HG03378 (cell line): Measurements from ENCODE around the gene PEX11A.
"Not testable (repeated sequence)": the region's sequence is repeated elsewhere in the genome, so short reads cannot be mapped to it uniquely, and the experiment has no call there.

ENCODE experiments used
- ATAC-seq: cut with Tn5 transposase; IDR thresholded peaks from one replicate; pipeline ENCODE4 v1.9.1; 2021; ENCODE audit warnings: mild to moderate bottlenecking, moderate library complexity; ENCODE audit not compliant: unreplicated experiment

Gene PEX11A, protein sequence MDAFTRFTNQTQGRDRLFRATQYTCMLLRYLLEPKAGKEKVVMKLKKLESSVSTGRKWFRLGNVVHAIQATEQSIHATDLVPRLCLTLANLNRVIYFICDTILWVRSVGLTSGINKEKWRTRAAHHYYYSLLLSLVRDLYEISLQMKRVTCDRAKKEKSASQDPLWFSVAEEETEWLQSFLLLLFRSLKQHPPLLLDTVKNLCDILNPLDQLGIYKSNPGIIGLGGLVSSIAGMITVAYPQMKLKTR

GRCh38 chr15:89690276-89691218 lies at the start of gene PEX11A, which contains the start of gene WDR93:
TSS of gene PEX11A (minus strand) at chr15:89690754. CDS start at chr15:89690632, 122 bp downstream.
TSS of gene WDR93 (plus strand) at chr15:89690811. CDS start at chr15:89701747, 10,936 bp downstream.
- ATAC-seq = peak; percentile 61

DNA sequence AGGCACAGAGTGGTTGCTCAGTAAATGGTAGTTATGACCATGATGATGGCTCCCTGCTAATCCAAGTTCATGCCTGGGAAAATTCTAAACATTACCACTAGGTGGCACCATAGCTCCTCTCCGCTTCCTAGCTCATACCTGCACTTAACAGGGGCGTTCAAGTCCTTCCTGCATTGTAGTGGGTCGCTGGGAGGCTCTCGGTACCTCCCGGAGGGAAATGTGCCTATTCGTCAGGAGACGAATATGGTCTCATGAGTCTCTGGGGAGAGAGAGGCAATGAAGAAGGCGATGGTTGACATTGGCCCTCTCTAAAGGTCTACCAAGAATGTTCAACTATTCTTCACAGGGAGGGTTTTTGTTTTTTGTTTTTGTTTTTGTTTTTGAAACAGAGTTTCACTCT lies 49.6 kb upstream of the PEX11A start:
- no peak for ATAC-seq

DNA sequence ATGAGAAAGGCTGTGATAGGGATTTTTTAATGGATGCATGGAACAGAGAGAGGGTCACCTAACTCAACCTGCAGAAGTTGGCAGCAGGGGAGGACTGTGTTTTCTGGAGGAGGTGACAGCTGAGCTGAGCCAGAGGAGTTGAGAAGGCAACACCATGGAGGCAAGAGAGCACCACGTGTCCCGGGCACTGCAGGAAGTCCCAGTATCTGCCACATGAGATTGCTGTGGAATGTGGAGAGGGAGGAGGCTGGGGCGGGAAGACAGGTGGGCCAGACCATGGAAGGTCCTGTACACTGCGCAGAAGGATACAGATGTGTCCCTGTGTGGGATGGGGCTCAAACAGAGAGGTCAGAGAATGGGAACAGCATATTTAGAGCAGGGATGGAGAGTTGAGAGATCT lies 45.2 kb upstream of the PEX11A start:
- no peak for ATAC-seq

- no peak for ATAC-seq
Measured at GRCh38 chr15:89732451-89733172, 42.1 kb upstream of the PEX11A start.

DNA sequence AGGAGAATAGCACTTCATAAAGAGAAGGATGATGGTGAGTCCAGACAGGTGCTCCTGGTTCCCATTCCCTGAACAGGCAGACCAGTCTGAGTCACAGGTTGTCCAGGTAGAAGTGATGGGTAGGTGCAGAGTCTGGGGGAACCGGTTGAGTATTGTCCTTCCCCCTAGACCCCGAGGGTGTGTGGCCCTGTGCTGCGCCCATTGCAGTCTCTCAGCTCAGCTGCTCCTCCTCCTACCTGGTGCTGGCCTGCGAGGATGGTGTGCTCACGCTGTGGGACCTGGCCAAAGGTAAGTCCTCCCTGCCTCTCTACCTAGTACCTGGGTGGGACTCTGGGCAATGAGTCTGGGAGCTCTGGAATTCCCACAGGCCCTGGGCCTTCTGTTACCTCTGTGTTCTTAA lies 40.7 kb upstream of the PEX11A start:
- ATAC-seq = no peak

- ATAC-seq = no peak
Measured at GRCh38 chr15:89728254-89728653, 37.7 kb upstream of the PEX11A start.

- no peak for ATAC-seq
Measured at GRCh38 chr15:89725064-89725463, 34.5 kb upstream of the PEX11A start.

DNA sequence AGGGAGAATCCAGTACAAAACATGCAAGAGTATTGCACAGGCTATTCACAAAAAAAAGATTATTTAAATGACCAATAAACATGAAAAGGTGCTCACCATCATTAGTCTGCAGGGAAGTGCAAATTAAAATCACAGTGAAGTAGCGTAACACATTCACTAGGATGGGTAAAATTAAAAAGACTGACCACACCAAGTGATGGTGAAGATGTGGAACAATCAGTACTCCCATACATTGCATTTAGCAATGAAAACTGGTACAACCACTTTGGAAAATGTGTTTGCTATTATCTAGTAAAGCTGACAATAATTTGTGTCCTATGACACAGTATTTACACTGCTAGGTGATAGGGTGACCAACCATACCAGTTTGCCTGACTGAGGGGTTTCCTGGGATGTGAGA lies 34.1 kb upstream of the PEX11A start:
- ATAC-seq = no peak

DNA sequence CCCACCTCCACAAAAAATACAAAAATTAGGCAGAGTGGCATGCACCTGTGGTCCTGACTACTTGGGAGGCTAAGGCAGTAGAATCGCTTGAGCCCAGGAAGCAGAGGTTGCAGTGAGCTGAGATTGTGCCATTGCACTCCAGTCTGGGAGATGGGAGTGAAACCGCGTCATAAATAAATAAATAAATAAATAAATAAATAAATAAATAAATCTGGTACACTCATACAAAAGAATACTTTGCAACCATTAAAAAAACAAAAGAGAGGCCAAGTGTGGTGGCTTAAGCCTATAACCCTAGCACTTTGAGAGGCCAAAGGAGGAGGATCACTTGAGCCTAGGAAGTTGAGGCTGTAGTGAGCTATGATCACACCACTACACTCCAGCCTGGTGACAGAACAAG lies 32.5 kb upstream of the PEX11A start:
- ATAC-seq = no peak

DNA sequence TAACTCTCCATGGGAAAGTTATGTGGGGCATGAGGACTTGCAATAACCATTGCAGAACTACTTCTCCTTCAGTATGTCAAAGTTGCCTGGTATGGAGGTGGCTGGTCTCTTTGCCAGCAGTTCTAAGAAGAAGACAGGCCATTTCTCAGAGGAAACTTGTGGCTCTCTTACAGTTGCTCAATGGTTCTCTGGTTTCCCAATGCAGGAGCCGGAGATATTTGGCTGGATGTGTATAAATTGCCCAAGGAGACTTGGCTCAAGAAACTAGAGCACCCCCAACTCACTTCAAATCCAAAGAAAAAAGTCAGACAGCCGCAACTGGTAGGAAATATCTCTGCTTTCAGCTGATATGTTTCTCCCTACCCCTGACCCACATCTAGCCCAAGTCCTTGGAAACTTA lies 24.2 kb upstream of the PEX11A start:
- no peak for ATAC-seq

DNA sequence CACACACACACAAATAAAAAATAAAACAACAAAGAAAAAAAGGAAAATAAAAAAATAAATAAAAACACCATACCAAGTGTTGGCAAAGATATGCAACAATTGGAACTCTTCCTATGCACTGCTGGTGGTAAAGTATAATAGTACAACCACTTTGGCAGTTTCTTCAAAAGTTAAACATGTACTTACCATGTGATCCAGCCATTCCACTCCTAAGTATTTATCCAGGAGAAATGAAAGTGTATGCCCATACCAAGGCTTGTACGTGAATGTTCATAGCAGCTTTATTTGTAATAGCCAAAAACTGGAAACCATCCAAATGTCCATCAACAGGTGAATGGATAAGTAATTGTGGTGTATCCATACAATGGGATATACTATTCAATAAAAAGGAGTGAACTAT lies 17.0 kb upstream of the PEX11A start:
- ATAC-seq = no peak

DNA sequence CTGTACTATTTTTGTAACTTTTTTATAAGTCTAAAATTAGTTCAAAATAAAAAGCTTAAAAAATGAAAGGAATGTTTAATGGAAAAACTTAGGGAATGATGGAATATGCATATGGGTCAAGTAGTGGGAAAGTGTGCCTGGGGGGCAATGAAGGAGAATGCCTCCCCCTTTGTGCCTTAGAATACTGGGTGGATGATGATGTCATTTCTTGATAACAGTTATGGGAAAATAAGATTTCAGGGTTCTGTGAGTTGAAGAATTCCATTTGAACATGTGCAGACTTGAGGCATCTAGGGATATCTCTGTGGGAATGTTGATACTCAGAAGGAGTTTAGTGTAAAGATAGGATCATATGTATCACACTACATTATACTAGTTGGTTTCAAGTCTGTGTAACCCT lies 13.9 kb upstream of the PEX11A start:
- no peak for ATAC-seq

DNA sequence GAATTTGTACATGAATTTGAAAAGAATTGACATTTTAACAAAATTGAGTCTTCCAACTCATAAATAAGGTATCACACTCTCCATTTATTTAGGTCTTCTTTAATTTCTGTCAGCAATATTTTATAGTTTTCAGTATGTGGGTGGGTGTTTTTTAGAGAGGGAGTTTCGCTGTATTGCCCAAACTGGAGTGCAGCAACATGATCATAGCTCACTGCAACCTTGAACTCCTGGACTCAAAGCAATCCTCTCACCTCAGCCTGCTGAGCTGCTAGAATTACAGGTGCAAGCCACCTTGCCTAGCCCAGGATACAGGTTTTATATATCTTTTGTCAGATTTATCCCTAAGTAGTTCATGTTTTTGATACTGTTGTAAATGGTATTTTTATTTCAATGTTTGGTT lies 4.6 kb upstream of the PEX11A start:
- ATAC-seq = no peak

- ATAC-seq = no peak
Measured at GRCh38 chr15:89693696-89694095, 3.1 kb upstream of the PEX11A start.

GRCh38 chr15:89693091-89693490 lies 2.5 kb upstream of the PEX11A start:
- no peak for ATAC-seq

DNA sequence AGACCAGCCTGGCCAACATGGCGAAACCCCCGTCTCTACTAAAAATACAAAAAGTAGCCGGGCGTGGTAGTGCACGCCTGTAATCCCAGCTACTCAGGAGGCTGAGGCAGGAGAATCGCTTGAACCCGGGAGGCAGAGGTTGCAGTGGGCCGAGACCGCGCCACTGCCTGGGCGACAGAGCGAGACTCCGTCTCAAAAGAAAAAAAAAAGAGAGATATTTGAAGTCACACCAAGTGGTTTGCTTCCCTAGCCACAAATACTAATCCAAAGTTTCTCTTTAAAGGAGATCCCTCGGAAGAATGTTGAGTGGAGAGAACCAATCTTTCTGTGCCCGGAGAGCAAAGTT lies 651 bp downstream of the PEX11A start:
- ATAC-seq = not testable (repeated sequence)

- ATAC-seq = no peak
Measured at GRCh38 chr15:89686522-89686921, 4.0 kb downstream of the PEX11A start.

DNA sequence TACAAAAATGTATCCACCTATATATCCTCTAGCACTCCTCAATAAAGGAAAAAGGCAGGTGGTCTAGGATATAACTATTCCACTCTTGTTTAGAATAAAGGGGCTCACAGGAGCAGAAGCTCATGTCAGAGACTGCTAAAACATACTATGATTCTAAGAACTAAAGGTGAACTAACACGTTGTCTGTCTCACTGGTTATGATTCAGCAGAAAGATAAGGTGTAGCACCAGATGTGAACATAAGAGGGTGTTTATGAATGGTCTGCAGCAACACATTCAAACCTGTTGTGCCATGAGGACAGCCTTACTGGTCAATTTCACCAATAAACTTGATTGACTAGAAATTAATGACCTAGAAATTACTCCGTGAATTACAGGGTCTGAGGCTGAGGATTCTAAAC lies 4.6 kb downstream of the PEX11A start:
- no peak for ATAC-seq

- no peak for ATAC-seq
Measured at GRCh38 chr15:89681146-89681545, 9.4 kb downstream of the PEX11A start.

DNA sequence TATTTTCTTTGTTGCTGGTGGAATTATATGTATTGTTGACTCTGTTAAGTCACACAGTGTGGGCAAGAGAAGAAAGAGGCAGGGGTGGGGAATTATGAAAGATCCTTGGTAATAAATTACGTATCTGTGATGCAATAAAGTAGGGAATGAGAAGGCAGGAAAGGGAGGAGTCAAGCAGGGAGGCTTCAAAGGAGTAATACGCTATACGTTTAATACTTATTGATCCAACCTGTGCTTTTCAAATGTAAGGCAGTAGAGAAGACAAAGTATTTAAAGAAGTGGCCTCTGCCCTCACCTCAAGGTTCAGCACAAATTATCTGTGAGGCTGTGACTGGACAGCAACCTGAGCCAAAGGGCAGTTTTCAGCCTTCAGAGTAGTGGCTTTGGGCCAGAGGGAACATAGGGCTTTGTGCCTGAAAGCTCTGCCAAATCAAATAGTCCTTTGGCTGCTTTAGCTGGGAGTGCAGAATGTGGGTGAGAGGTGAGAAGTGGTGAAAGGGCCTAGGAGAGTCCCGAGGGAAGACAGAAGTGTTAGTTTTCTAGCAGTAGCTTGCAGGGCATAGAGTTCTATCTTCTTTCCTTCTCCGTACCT lies 10.2 kb downstream of the PEX11A start:
- ATAC-seq = no peak

GRCh38 chr15:89679212-89679611 lies 11.3 kb downstream of the PEX11A start, which contains the start of gene PLIN1:
TSS of gene PLIN1 (minus strand) at chr15:89679367. CDS start at chr15:89677489, 1,878 bp downstream.
- no peak for ATAC-seq
